ENCODE results near the gene SHLD3. TPM values are rescaled to one million over a fixed set of nuclear protein-coding genes. Genes with fewer than 3 reads are reported as not detected.
"Not testable (repeated sequence)": the region's sequence is repeated elsewhere in the genome, so short reads cannot be mapped to it uniquely, and the experiment has no call there.

SHLD3 gene
- polyA plus RNA-seq, 1 donor from 2014 or later = 26.8 TPM

GRCh38 chr5:65588694-65589093 lies 36.1 kb upstream of the SHLD3 start:
- Histone ChIP-seq H2AFZ (ENCODE audit: low read depth, low read length) (no peak overlapping the region), H3K9me2 (ENCODE audit: insufficient read depth, low read length) (no peaks in the 10 kb centered on the region), H3K79me2 (replicated peaks; ENCODE audit: insufficient read depth, low read length) (no peaks in the 10 kb centered on the region), H3K9ac (ENCODE audit: low read length) (no peak overlapping the region), H3K36me3 (ENCODE audit: insufficient read depth, low read length) (peaks cover 4% of the 10 kb centered on the region), H3K4me3 (ENCODE audit: low read length) (no peak overlapping the region), H3K27ac (ENCODE audit: low read length) (no peak overlapping the region), H3K9me3 (ENCODE audit: low read length) (no peaks in the 10 kb centered on the region), H4K20me1 (ENCODE audit: insufficient read depth) (no peaks in the 10 kb centered on the region), H3F3A (ENCODE audit: insufficient read depth, low read length, poor library complexity, severe bottlenecking) (no peaks in the 10 kb centered on the region), H3K27me3 (ENCODE audit: insufficient read depth, low read depth, low read length) (no peaks in the 10 kb centered on the region), H3K4me2 (ENCODE audit: low read length) (no peak overlapping the region)
- TF ChIP-seq TAF1 (IDR thresholded peaks at IDR 0.05; ENCODE audit: low read depth) (no peak), EP300 (conservative IDR thresholded peaks at IDR 0.05; ENCODE audit: poor library complexity, severe bottlenecking) (no peak), EZH2 (IDR thresholded peaks at IDR 0.05; ENCODE audit: borderline replicate concordance, insufficient read depth, low read length, poor library complexity, severe bottlenecking) (no peak), REST (IDR thresholded peaks at IDR 0.05; ENCODE audit: borderline replicate concordance) (no peak), SMC3 (conservative IDR thresholded peaks at IDR 0.05; ENCODE audit: poor library complexity) (no peak)

- not testable (repeated sequence) for H3F3A ChIP-seq (ENCODE audit: insufficient read depth, low read length, poor library complexity, severe bottlenecking); H2AFZ ChIP-seq (ENCODE audit: low read depth, low read length); H3K27me3 ChIP-seq (ENCODE audit: insufficient read depth, low read depth, low read length); H3K4me2 ChIP-seq (ENCODE audit: low read length); H3K9ac ChIP-seq (ENCODE audit: low read length); H3K4me3 ChIP-seq (ENCODE audit: low read length); H4K20me1 ChIP-seq (ENCODE audit: insufficient read depth); H3K79me2 ChIP-seq (replicated peaks; ENCODE audit: insufficient read depth, low read length); H3K27ac ChIP-seq (ENCODE audit: low read length); H3K9me2 ChIP-seq (ENCODE audit: insufficient read depth, low read length); H3K9me3 ChIP-seq (ENCODE audit: low read length)
- peaks cover 15% of the 10 kb centered on the region for H3K36me3 ChIP-seq (ENCODE audit: insufficient read depth, low read length)
Measured at GRCh38 chr5:65601761-65602160, 23.1 kb upstream of the SHLD3 start.

- Histone ChIP-seq H3K4me3 (ENCODE audit: low read length) (no peak overlapping the region), H3F3A (ENCODE audit: insufficient read depth, low read length, poor library complexity, severe bottlenecking) (no peaks in the 10 kb centered on the region), H2AFZ (ENCODE audit: low read depth, low read length) (no peak overlapping the region), H3K27ac (ENCODE audit: low read length) (no peak overlapping the region), H3K79me2 (replicated peaks; ENCODE audit: insufficient read depth, low read length) (peaks cover 5% of the 10 kb centered on the region), H3K27me3 (ENCODE audit: insufficient read depth, low read depth, low read length) (no peaks in the 10 kb centered on the region), H3K9me2 (ENCODE audit: insufficient read depth, low read length) (no peaks in the 10 kb centered on the region), H3K4me2 (ENCODE audit: low read length) (no peak overlapping the region), H3K36me3 (ENCODE audit: insufficient read depth, low read length) (peaks cover 10% of the 10 kb centered on the region), H3K9ac (ENCODE audit: low read length) (no peak overlapping the region), H4K20me1 (ENCODE audit: insufficient read depth) (no peaks in the 10 kb centered on the region), H3K9me3 (ENCODE audit: low read length) (no peaks in the 10 kb centered on the region)
- TF ChIP-seq REST (IDR thresholded peaks at IDR 0.05; ENCODE audit: borderline replicate concordance) = no peak
- TF ChIP-seq MXI1 (conservative IDR thresholded peaks at IDR 0.05; ENCODE audit: poor library complexity, severe bottlenecking) = no peak
- no peak for TF ChIP-seq RAD21 (conservative IDR thresholded peaks at IDR 0.05)
- no peak for TF ChIP-seq EP300 (conservative IDR thresholded peaks at IDR 0.05; ENCODE audit: poor library complexity, severe bottlenecking)
- no peak for TF ChIP-seq POLR2AphosphoS5 (IDR thresholded peaks at IDR 0.05)
- TF ChIP-seq SMC3 (conservative IDR thresholded peaks at IDR 0.05; ENCODE audit: poor library complexity) = no peak
- TF ChIP-seq CTCF (IDR thresholded peaks at IDR 0.05; ENCODE audit: poor library complexity, severe bottlenecking) = no peak
- no peak for TF ChIP-seq EZH2 (IDR thresholded peaks at IDR 0.05; ENCODE audit: borderline replicate concordance, insufficient read depth, low read length, poor library complexity, severe bottlenecking)
Measured at GRCh38 chr5:65611524-65611923, 13.3 kb upstream of the SHLD3 start.

Measured in neural cell (in vitro differentiated cells).